HG03066 (cell line): Measurements from ENCODE around the gene ZMYND11.
"Not testable (repeated sequence)": the region's sequence is repeated elsewhere in the genome, so short reads cannot be mapped to it uniquely, and the experiment has no call there.

Experiments
- ATAC-seq: cut with Tn5 transposase; IDR thresholded peaks from one replicate; pipeline ENCODE4 v1.9.1; 2021; ENCODE audit warnings: low read depth; ENCODE audit not compliant: unreplicated experiment

Gene ZMYND11

GRCh38 chr10:241966-242643 is 106.8 kb downstream of the ZMYND11 start:
- no peak for ATAC-seq

- ATAC-seq = no peak
Measured at GRCh38 chr10:244227-244626, 109.0 kb downstream of the ZMYND11 start.

GRCh38 chr10:246431-246830 is 111.2 kb downstream of the ZMYND11 start:
- ATAC-seq = no peak

GRCh38 chr10:247480-247879 is 112.2 kb downstream of the ZMYND11 start:
- ATAC-seq = no peak

GRCh38 chr10:248307-248706 is 113.1 kb downstream of the ZMYND11 start:
- ATAC-seq = no peak

- ATAC-seq = no peak
Measured at GRCh38 chr10:251982-252582, 116.8 kb downstream of the ZMYND11 start.

GRCh38 chr10:260819-261429 is 125.7 kb downstream of the ZMYND11 start:
- no peak for ATAC-seq

GRCh38 chr10:264160-265073 is 129.2 kb downstream of the ZMYND11 start:
- not testable (repeated sequence) for ATAC-seq

GRCh38 chr10:265074-265440 is 129.8 kb downstream of the ZMYND11 start:
- ATAC-seq = not testable (repeated sequence)

GRCh38 chr10:265816-266588 is 130.7 kb downstream of the ZMYND11 start:
- ATAC-seq = not testable (repeated sequence)

- no peak for ATAC-seq
Measured at GRCh38 chr10:266974-267425, 131.7 kb downstream of the ZMYND11 start.

- no peak for ATAC-seq
Measured at GRCh38 chr10:267705-268104, 132.4 kb downstream of the ZMYND11 start.

GRCh38 chr10:269440-270074 is 134.3 kb downstream of the ZMYND11 start:
- ATAC-seq = no peak

- ATAC-seq = no peak
Measured at GRCh38 chr10:271201-271600, 135.9 kb downstream of the ZMYND11 start.

GRCh38 chr10:271722-272121 is 136.5 kb downstream of the ZMYND11 start:
- no peak for ATAC-seq

- no peak for ATAC-seq
Measured at GRCh38 chr10:273088-273487, 137.8 kb downstream of the ZMYND11 start.

GRCh38 chr10:274866-275265 is 139.6 kb downstream of the ZMYND11 start:
- no peak for ATAC-seq

GRCh38 chr10:275680-276079 is 140.4 kb downstream of the ZMYND11 start:
- ATAC-seq = no peak

- no peak for ATAC-seq
Measured at GRCh38 chr10:277963-278362, 142.7 kb downstream of the ZMYND11 start.

- no peak for ATAC-seq
Measured at GRCh38 chr10:278707-279106, 143.5 kb downstream of the ZMYND11 start.
